Trophoblast cell (in vitro differentiated cells and primary cell): ENCODE data around the gene SSPN.

ENCODE experiments used
- DNase-seq, 2 donors: peaks; one replicate each; pipeline ENCODE4 v3.0.0-alpha.2; 2016
- H2AFZ ChIP-seq: 2 replicates; pipeline ENCODE4 v1.6.1; 2013; ENCODE audit warnings: low read length, moderate library complexity, mild to moderate bottlenecking; ENCODE audit not compliant: insufficient read depth, poor library complexity
- H2AK5ac ChIP-seq: 2 replicates; pipeline ENCODE4 v1.6.1; 2013; ENCODE audit warnings: mild to moderate bottlenecking, low read length
- H2BK120ac ChIP-seq: 2 replicates; pipeline ENCODE4 v1.6.1; 2013; ENCODE audit warnings: low read length, mild to moderate bottlenecking, moderate library complexity; ENCODE audit not compliant: insufficient read depth, poor library complexity
- H2BK12ac ChIP-seq: 2 replicates; pipeline ENCODE4 v1.6.1; 2013; ENCODE audit warnings: mild to moderate bottlenecking, low read length, moderate library complexity
- H2BK5ac ChIP-seq: 2 replicates; pipeline ENCODE4 v1.6.1; 2013; ENCODE audit warnings: low read length, low read depth, moderate library complexity, mild to moderate bottlenecking; ENCODE audit not compliant: poor library complexity
- H3K14ac ChIP-seq: 2 replicates; pipeline ENCODE4 v1.6.1; 2013; ENCODE audit warnings: mild to moderate bottlenecking, low read length
- H3K18ac ChIP-seq: 2 replicates; pipeline ENCODE4 v1.6.1; 2013; ENCODE audit warnings: mild to moderate bottlenecking, low read length
- H3K23ac ChIP-seq: 2 replicates; pipeline ENCODE4 v1.6.1; 2013; ENCODE audit warnings: low read length
- H3K27ac ChIP-seq: 2 replicates; pipeline ENCODE4 v1.5.1; 2013; ENCODE audit warnings: low read depth, mild to moderate bottlenecking, inconsistent platforms, low read length, moderate library complexity
- H3K27me3 ChIP-seq: 2 replicates; pipeline ENCODE4 v1.6.1; 2013; ENCODE audit warnings: inconsistent platforms, mild to moderate bottlenecking, low read length, moderate library complexity; ENCODE audit not compliant: insufficient read depth
- H3K36me3 ChIP-seq, 2 experiments: 1 replicate in 1 of 2; 2 replicates in 1 of 2; pipeline ENCODE4 v1.6.1; 2013; ENCODE audit warnings: low read length in 2 of 2, mild to moderate bottlenecking in 2 of 2, moderate library complexity in 1 of 2; ENCODE audit not compliant: insufficient read depth in 2 of 2, control insufficient read depth in 1 of 2
- H3K4ac ChIP-seq: 2 replicates; pipeline ENCODE4 v1.6.1; 2013; ENCODE audit warnings: low read depth, mild to moderate bottlenecking, low read length, moderate library complexity
- H3K4me1 ChIP-seq, 2 experiments: 1 replicate in 1 of 2; 2 replicates in 1 of 2; pipeline ENCODE4 v1.6.1; 2013; ENCODE audit warnings: low read length in 2 of 2, mild to moderate bottlenecking in 2 of 2, moderate library complexity in 1 of 2; ENCODE audit not compliant: insufficient read depth in 2 of 2, control insufficient read depth in 1 of 2
- H3K4me2 ChIP-seq: 2 replicates; pipeline ENCODE4 v1.6.1; 2013; ENCODE audit warnings: inconsistent platforms, mild to moderate bottlenecking, low read length, moderate library complexity
- H3K4me3 ChIP-seq: 2 replicates; pipeline ENCODE4 v1.5.1; 2013; ENCODE audit warnings: mild to moderate bottlenecking, low read depth, low read length, inconsistent platforms
- H3K79me1 ChIP-seq: one replicate; pipeline ENCODE4 v1.6.1; 2013; ENCODE audit warnings: low read length
- H3K79me2 ChIP-seq: 2 replicates; pipeline ENCODE4 v1.6.1; 2013; ENCODE audit warnings: low read length, mild to moderate bottlenecking; ENCODE audit not compliant: control insufficient read depth, insufficient read depth, poor library complexity
- H3K9ac ChIP-seq: 2 replicates; pipeline ENCODE4 v1.6.1; 2013; ENCODE audit warnings: mild to moderate bottlenecking, low read length
- H3K9me3 ChIP-seq: 2 replicates; pipeline ENCODE4 v1.6.1; 2013; ENCODE audit warnings: low read depth, mild to moderate bottlenecking, control low read depth, inconsistent platforms, low read length; ENCODE audit not compliant: insufficient read depth
- H4K12ac ChIP-seq: 2 replicates; pipeline ENCODE4 v1.6.1; 2013; ENCODE audit warnings: low read depth, mild to moderate bottlenecking, low read length, moderate library complexity
- H4K8ac ChIP-seq: 2 replicates; pipeline ENCODE4 v1.6.1; 2013; ENCODE audit warnings: low read depth, mild to moderate bottlenecking, low read length, moderate library complexity
- H4K91ac ChIP-seq: one replicate; pipeline ENCODE4 v1.6.1; 2013; ENCODE audit warnings: low read depth, mild to moderate bottlenecking, low read length, moderate library complexity
- WGBS: extraction: QIAGEN DNeasy Blood & Tissue Kit; methylation state at CpG from one replicate; pipeline ENCODE4 v1.1.7; 2013; ENCODE audit warnings: missing lambda C conversion rate; ENCODE audit not compliant: insufficient read length, insufficient coverage; ENCODE audit errors: extremely low coverage; 5-methylcytosine and 5-hydroxymethylcytosine counted together

SSPN gene

DNA sequence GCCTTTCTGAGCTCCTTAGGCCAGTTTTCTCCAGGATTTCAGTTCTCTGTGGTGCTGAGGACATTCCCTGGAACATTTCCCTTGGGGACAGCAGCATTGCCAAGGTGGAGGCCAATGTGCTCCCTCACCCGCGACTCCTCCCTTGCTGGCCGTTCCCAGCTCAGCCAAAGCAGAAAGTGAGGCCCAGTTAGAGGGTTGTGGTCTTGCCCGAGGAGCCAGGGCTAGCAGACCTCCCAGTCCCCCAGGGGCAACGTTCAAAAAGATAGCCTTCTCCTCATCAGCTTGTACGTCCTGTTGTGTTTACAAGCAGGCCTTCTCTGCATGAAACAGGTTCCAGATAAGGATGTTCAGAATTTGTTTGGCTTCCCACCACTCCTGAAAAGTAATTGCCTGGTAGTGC is 78.4 kb downstream of the SSPN start:
- H3K27me3 ChIP-seq, result no peaks in the 10 kb centered on the region
- H3K23ac ChIP-seq, result no peak overlapping the region
- peaks cover 6% of the 10 kb centered on the region for H3K79me1 ChIP-seq
- H3K4me2 ChIP-seq, result no peak overlapping the region
- H3K4me1 ChIP-seq, result peaks cover 9 to 14% of the 10 kb centered on the region in 2 experiments
- no peaks in the 10 kb centered on the region for H3K36me3 ChIP-seq
- no peak overlapping the region for H2BK5ac ChIP-seq
- no peak overlapping the region for H3K14ac ChIP-seq
- H3K79me2 ChIP-seq, result no peaks in the 10 kb centered on the region
- H3K4ac ChIP-seq, result no peak overlapping the region
- no peak overlapping the region for H3K4me3 ChIP-seq
- H2BK12ac ChIP-seq, result no peak overlapping the region
- no peak overlapping the region for H3K18ac ChIP-seq
- no peak overlapping the region for H4K91ac ChIP-seq
- no peak overlapping the region for H3K9ac ChIP-seq
- H2BK120ac ChIP-seq, result no peak overlapping the region
- no peak overlapping the region for H2AK5ac ChIP-seq
- peaks cover 1% of the 10 kb centered on the region for H3K9me3 ChIP-seq
- no peak overlapping the region for H4K8ac ChIP-seq
- no peak overlapping the region for H2AFZ ChIP-seq
- no peak overlapping the region for H4K12ac ChIP-seq
- H3K27ac ChIP-seq, result no peak overlapping the region
- no CpG with 5 or more reads among the region's 6 CpGs for WGBS
- no peak for DNase-seq

GRCh38 chr12:26274441-26275312 is 79.3 kb downstream of the SSPN start:
- H3K27me3 ChIP-seq, result no peaks in the 10 kb centered on the region
- H3K79me1 ChIP-seq, result peaks cover 6% of the 10 kb centered on the region
- DNase-seq, result peak; percentile 72 to 75
- peak overlapping the region; percentile 27 for H4K91ac ChIP-seq
- H2BK120ac ChIP-seq, result no peak overlapping the region
- peak overlapping the region; percentile 76 for H2BK12ac ChIP-seq
- H3K9me3 ChIP-seq, result no peaks in the 10 kb centered on the region
- H3K27ac ChIP-seq, result peak overlapping the region; percentile 67
- H3K18ac ChIP-seq, result peak overlapping the region; percentile 11
- peak overlapping the region; percentile 58 for H4K8ac ChIP-seq
- no peaks in the 10 kb centered on the region for H3K36me3 ChIP-seq
- no peak overlapping the region for H2AK5ac ChIP-seq
- no peak overlapping the region for H3K23ac ChIP-seq
- H2BK5ac ChIP-seq, result peak overlapping the region; percentile 37
- no peaks in the 10 kb centered on the region for H3K79me2 ChIP-seq
- peaks cover 9 to 14% of the 10 kb centered on the region in 2 experiments for H3K4me1 ChIP-seq
- H3K4ac ChIP-seq, result no peak overlapping the region
- no CpG with 5 or more reads among the region's 13 CpGs for WGBS
- no peak overlapping the region for H3K14ac ChIP-seq
- no peak overlapping the region for H3K9ac ChIP-seq
- H4K12ac ChIP-seq, result no peak overlapping the region
- no peak overlapping the region for H3K4me3 ChIP-seq
- H3K4me2 ChIP-seq, result no peak overlapping the region
- no peak overlapping the region for H2AFZ ChIP-seq

GRCh38 chr12:26275313-26276131 is 80.1 kb downstream of the SSPN start:
- Histone ChIP-seq H3K27ac (peak overlapping the region; percentile 67), H2AK5ac (peak overlapping the region; percentile 22), H3K23ac (no peak overlapping the region), H2AFZ (no peak overlapping the region), H3K36me3 (no peaks in the 10 kb centered on the region), H3K79me1 (peaks cover 6% of the 10 kb centered on the region), H2BK5ac (no peak overlapping the region), H2BK12ac (peak overlapping the region; percentile 56), H3K4me2 (no peak overlapping the region), H4K12ac (no peak overlapping the region), H4K8ac (peak overlapping the region; percentile 58), H3K9ac (no peak overlapping the region), H3K27me3 (no peaks in the 10 kb centered on the region), H3K4ac (no peak overlapping the region), H3K9me3 (no peaks in the 10 kb centered on the region), H4K91ac (peak overlapping the region; percentile 27), H3K18ac (no peak overlapping the region), H3K79me2 (no peaks in the 10 kb centered on the region), H3K4me3 (no peak overlapping the region), H2BK120ac (peak overlapping the region; percentile 54), H3K14ac (peak overlapping the region; percentile 41), H3K4me1 (peaks cover 9 to 14% of the 10 kb centered on the region in 2 experiments)
- no peak for DNase-seq
- no CpG with 5 or more reads among the region's 11 CpGs for WGBS

GRCh38 chr12:26276709-26277108 is 81.3 kb downstream of the SSPN start:
- no peak overlapping the region for H2AK5ac ChIP-seq
- no peak overlapping the region for H3K27ac ChIP-seq
- no peaks in the 10 kb centered on the region for H3K79me2 ChIP-seq
- H3K18ac ChIP-seq, result no peak overlapping the region
- H4K91ac ChIP-seq, result no peak overlapping the region
- no peak overlapping the region for H3K9ac ChIP-seq
- no peak overlapping the region for H3K23ac ChIP-seq
- no CpG with 5 or more reads among the region's 2 CpGs for WGBS
- H3K14ac ChIP-seq, result no peak overlapping the region
- no peaks in the 10 kb centered on the region for H3K9me3 ChIP-seq
- H2BK120ac ChIP-seq, result no peak overlapping the region
- H3K4me1 ChIP-seq, result peaks cover 9 to 14% of the 10 kb centered on the region in 2 experiments
- no peak overlapping the region for H4K8ac ChIP-seq
- H2BK12ac ChIP-seq, result no peak overlapping the region
- H3K4me3 ChIP-seq, result no peak overlapping the region
- no peak for DNase-seq
- H4K12ac ChIP-seq, result no peak overlapping the region
- no peaks in the 10 kb centered on the region for H3K36me3 ChIP-seq
- no peaks in the 10 kb centered on the region for H3K27me3 ChIP-seq
- no peak overlapping the region for H3K4ac ChIP-seq
- peaks cover 5% of the 10 kb centered on the region for H3K79me1 ChIP-seq
- H2BK5ac ChIP-seq, result no peak overlapping the region
- no peak overlapping the region for H3K4me2 ChIP-seq
- H2AFZ ChIP-seq, result no peak overlapping the region
